ENCODE results near the gene GSAP.

DNA sequence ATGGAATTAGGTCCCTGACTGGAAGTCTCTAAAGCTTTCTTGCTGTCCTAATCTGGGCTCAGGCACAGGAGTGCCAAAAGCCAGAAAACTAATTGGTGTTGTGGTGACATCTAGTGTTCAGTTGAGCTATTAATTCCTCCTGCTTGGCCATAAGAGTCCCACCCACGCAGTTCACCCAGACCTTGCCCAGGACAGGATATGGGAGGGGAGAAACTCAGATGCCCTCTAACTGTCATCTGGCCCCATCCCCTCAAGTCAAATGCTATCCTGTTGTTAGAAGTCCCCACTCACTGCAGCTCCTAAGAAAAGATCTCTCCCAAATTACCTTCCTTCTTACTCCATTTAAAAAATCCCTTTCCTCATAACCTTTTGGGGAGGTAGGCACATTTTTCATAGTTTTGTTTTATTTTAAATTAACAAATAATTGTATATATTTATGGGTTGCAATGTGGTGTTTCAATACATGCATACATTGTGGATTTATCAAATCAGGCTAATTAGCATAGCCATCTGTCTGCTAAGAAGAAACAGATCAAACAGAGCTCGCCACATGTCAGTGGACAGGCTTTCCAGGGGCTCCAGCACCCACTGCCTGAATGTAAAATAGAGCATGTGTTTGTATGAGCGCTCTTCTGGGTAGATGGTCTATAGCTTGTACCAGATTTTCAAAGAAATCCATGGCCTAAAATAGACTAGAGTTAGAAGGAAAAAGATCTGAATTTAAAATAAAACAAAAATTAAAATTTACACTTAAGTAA is 84.0 kb downstream of the GSAP start:
- no peak for TF ChIP-seq TAF1 (IDR thresholded peaks at IDR 0.05; ENCODE audit: borderline replicate concordance, low read depth, low read length)
- no peak for TF ChIP-seq POLR2A (IDR thresholded peaks at IDR 0.05; ENCODE audit: low read depth, low read length)
